A673 (cell line): ENCODE measurements around the gene RCAN3.

ENCODE experiments used
- CTCF ChIP-seq: fragments of 300-800, 200-600 bp; sonication (generic); conservative IDR thresholded peaks from 2 replicates; pipeline ENCODE4 v1.5.1; 2017; ENCODE audit warnings: low read depth, mild to moderate bottlenecking, antibody characterized with exemption, low read length, moderate library complexity, mixed read lengths
- EZH2 ChIP-seq: fragments of 200-600 bp; sonication (generic); IDR thresholded peaks from 2 replicates; pipeline ENCODE4 v1.6.1; 2017; ENCODE audit warnings: borderline replicate concordance, low read depth, mild to moderate bottlenecking, mixed read lengths, antibody characterized with exemption, low read length; ENCODE audit not compliant: poor library complexity, severe bottlenecking

- TF ChIP-seq CTCF (no peak), EZH2 (no peak)
Measured at GRCh38 chr1:24501371-24502064, 1.1 kb upstream of the RCAN3 start.
